Calu3 (cell line): Measurements from ENCODE around the gene SPRYD4. TPM values are rescaled to one million over a fixed set of nuclear protein-coding genes. Genes with fewer than 3 reads are reported as not detected.

Experiments used
- Bru-seq: library from RNA; stranded (reverse); fragments of 400-500 nt; gene quantifications from one replicate; lab custom pipeline; 2021; lab: Mats Ljungman, UMichigan
- BruChase-seq, 2 experiments: library from RNA; stranded (reverse); fragments of 400-500 nt; gene quantifications; one replicate each; lab custom pipeline; 2021; lab: Mats Ljungman, UMichigan
- BruUV-seq: library from RNA; stranded (reverse); fragments of 400-500 nt; replicated peaks from 2 replicates; lab custom pipeline; 2021; lab: Mats Ljungman, UMichigan
- CTCF ChIA-PET: fragments of 300-600 bp; sonication (Branson Sonifier 250); formaldehyde crosslinking; loops from one replicate; lab custom pipeline; 2022; ENCODE audit warnings: antibody characterized with exemption; lab: Charles Lee
- DNase-seq: peaks from one replicate; pipeline ENCODE4 v3.0.0; 2022
- H3K27ac Mint-ChIP-seq: one replicate; pipeline ENCODE4 v1.8.0; 2022; ENCODE audit warnings: mixed read lengths; ENCODE audit not compliant: unreplicated experiment
- H3K27me3 Mint-ChIP-seq: one replicate; pipeline ENCODE4 v1.8.0; 2022; ENCODE audit warnings: mixed read lengths; ENCODE audit not compliant: unreplicated experiment
- H3K36me3 Mint-ChIP-seq: one replicate; pipeline ENCODE4 v1.8.0; 2022; ENCODE audit warnings: mild to moderate bottlenecking, moderate library complexity, mixed read lengths; ENCODE audit not compliant: insufficient read depth, unreplicated experiment
- H3K4me1 Mint-ChIP-seq: one replicate; pipeline ENCODE4 v1.8.0; 2022; ENCODE audit warnings: mild to moderate bottlenecking, low read depth, mixed read lengths; ENCODE audit not compliant: unreplicated experiment
- H3K4me3 Mint-ChIP-seq: one replicate; pipeline ENCODE4 v1.8.0; 2022; ENCODE audit warnings: mild to moderate bottlenecking, low read depth, moderate library complexity, mixed read lengths; ENCODE audit not compliant: unreplicated experiment
- H3K9me3 Mint-ChIP-seq: one replicate; pipeline ENCODE4 v1.8.0; 2022; ENCODE audit warnings: low read depth, mixed read lengths; ENCODE audit not compliant: unreplicated experiment
- intact Hi-C: fragments of 100-400 bp; cut with micrococcal nuclease; formaldehyde crosslinking; loops from one replicate; pipeline ENCODE4 v1.10.0; 2022; ENCODE audit not compliant: unreplicated experiment
- long read RNA-seq: library from polyadenylated mRNA; stranded (forward); transcript quantifications from one replicate; pipeline ENCODE4 v2.0.0, GENCODE V29; 2022
- total RNA-seq: library from RNA; stranded (reverse); gene quantifications from 2 replicates; pipeline ENCODE4 v1.2.3, GENCODE V29; 2022
- TF ChIP-seq, protein P1 (sequence below): fragments of 200-600 bp; IDR thresholded peaks from one replicate; pipeline ENCODE4 v1.8.0; 2022; ENCODE audit warnings: antibody characterized with exemption; ENCODE audit not compliant: unreplicated experiment

Gene SPRYD4
- total RNA-seq = 6.1 and 6.6 TPM in 2 replicates
- percentile 86 among the genes with signal in this experiment for Bru-seq, nascent RNA
- BruChase-seq, experiment 1, labeled RNA remaining after a 6-hour chase = percentile 79 among the genes with signal in this experiment
- BruChase-seq, experiment 2, labeled RNA remaining after a 2-hour chase = percentile 80 among the genes with signal in this experiment
- long read RNA-seq, full-length matches to known transcripts = 57 of 58 reads
- long read RNA-seq, partial matches to known transcripts = 0 of 58 reads
- long read RNA-seq, other reads (novel, unspliced or antisense) = 1 of 58 reads

- TF ChIP-seq, protein P1, sequence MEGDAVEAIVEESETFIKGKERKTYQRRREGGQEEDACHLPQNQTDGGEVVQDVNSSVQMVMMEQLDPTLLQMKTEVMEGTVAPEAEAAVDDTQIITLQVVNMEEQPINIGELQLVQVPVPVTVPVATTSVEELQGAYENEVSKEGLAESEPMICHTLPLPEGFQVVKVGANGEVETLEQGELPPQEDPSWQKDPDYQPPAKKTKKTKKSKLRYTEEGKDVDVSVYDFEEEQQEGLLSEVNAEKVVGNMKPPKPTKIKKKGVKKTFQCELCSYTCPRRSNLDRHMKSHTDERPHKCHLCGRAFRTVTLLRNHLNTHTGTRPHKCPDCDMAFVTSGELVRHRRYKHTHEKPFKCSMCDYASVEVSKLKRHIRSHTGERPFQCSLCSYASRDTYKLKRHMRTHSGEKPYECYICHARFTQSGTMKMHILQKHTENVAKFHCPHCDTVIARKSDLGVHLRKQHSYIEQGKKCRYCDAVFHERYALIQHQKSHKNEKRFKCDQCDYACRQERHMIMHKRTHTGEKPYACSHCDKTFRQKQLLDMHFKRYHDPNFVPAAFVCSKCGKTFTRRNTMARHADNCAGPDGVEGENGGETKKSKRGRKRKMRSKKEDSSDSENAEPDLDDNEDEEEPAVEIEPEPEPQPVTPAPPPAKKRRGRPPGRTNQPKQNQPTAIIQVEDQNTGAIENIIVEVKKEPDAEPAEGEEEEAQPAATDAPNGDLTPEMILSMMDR = no peak
- Mint-ChIP-seq H3K36me3 (peaks cover 18% of the 10 kb centered on the region), H3K4me1 (peaks cover 9% of the 10 kb centered on the region), H3K27ac (peak within 1 kb of the TSS; percentile 96), H3K4me3 (peak within 1 kb of the TSS; percentile 89), H3K9me3 (no peaks in the 10 kb centered on the region), H3K27me3 (no peaks in the 10 kb centered on the region)
- TSS peak; percentile 45 for BruUV-seq
- peak; percentile 96 for DNase-seq
- CTCF ChIA-PET = interaction anchor here (0.5 to 1.0 kb wide), 2 partner anchors 14 to 191 kb away, joined by 3 to 6 read pairs; no protein-coding TSS in a partner anchor
- intact Hi-C loops = loop anchor here (10.0 kb wide), 2 partner anchors 104 to 344 kb away; partner anchors contain the start of genes APOF, ESYT1 and STAT2
Observed at GRCh38 chr12:56468216-56469006, at the start of gene SPRYD4. SPRYD4 (plus strand) TSS chr12:56468578; CDS start chr12:56468592, 14 bp downstream.

DNA sequence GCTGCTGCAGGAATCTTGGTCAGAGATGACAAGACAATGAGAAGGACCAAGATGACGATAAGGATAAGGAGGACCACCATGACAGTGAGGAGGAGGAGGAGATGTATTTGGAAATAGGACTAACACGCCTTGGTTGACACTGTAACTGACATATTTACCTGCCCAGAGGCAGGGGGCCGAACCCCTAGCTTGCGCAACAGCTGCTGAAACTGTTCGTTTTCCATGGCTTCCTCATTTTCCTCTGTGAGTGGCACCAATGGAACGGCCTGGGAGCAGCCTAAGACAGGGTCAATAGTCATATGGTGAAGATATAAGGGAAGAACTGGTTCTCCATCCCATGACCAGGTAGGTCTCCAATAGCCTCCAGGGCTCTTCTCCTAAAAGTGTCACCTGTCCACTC, 48.0 kb upstream of the SPRYD4 start:
- TF ChIP-seq, protein P1 = no peak
- Mint-ChIP-seq H3K27ac (no peak overlapping the region), H3K9me3 (no peaks in the 10 kb centered on the region), H3K4me1 (no peaks in the 10 kb centered on the region), H3K36me3 (peaks cover 28% of the 10 kb centered on the region), H3K4me3 (no peak overlapping the region), H3K27me3 (no peaks in the 10 kb centered on the region)
- BruUV-seq = no TSS peak
- CTCF ChIA-PET = no interaction called here
- intact Hi-C loops = no loop called here
- no peak for DNase-seq

DNA sequence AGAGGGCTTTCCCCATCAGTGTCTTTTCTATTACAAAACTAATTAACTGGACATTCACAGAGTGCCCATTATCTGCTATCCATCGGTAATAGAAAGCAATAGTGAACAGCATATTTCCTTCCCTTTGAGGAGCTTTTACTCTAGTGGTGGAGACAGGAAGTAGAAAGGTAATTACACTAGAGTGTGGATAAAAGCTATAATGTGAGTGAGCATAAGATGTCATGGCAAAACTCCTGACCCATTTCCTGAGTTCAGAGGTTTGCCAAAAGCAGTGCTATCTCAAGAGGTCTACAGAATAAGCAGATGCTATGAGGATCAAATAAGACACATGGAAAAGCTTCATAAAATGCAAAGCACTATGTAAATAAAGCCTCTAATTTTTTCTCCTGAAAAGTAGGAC, 43.2 kb upstream of the SPRYD4 start:
- no TSS peak for BruUV-seq
- H3K27ac Mint-ChIP-seq = no peak overlapping the region
- DNase-seq = no peak
- TF ChIP-seq, protein P1 = no peak
- H3K4me1 Mint-ChIP-seq = no peaks in the 10 kb centered on the region
- no peak overlapping the region for H3K4me3 Mint-ChIP-seq
- H3K27me3 Mint-ChIP-seq = no peaks in the 10 kb centered on the region
- intact Hi-C loops = no loop called here
- H3K36me3 Mint-ChIP-seq = peaks cover 19% of the 10 kb centered on the region
- no peaks in the 10 kb centered on the region for H3K9me3 Mint-ChIP-seq
- CTCF ChIA-PET = interaction anchor here (0.5 to 0.7 kb wide), 2 partner anchors 170 to 592 kb away, joined by 3 to 9 read pairs; no protein-coding TSS in a partner anchor

- BruUV-seq = no TSS peak
- Mint-ChIP-seq H3K9me3 (no peaks in the 10 kb centered on the region), H3K36me3 (peaks cover 19% of the 10 kb centered on the region), H3K27ac (no peak overlapping the region), H3K4me1 (no peaks in the 10 kb centered on the region), H3K4me3 (no peak overlapping the region), H3K27me3 (no peaks in the 10 kb centered on the region)
- no peak for DNase-seq
- CTCF ChIA-PET = interaction anchor here (0.7 kb wide), 2 partner anchors 19 to 105 kb away, joined by 5 to 6 read pairs; no protein-coding TSS in a partner anchor
- TF ChIP-seq, protein P1 = no peak
- intact Hi-C loops = no loop called here
Observed at GRCh38 chr12:56425940-56426438, 42.4 kb upstream of the SPRYD4 start.
